ENCODE data around the gene PDSS2. TPM values are rescaled to one million over a fixed set of nuclear protein-coding genes. Genes with fewer than 3 reads are reported as not detected.

The PDSS2 gene
- total RNA-seq, 1 donor from 2014 or later, result 14.9 TPM

GRCh38 chr6:107441682-107442081 lies 17.7 kb downstream of the PDSS2 start:
- Mint-ChIP-seq H3K4me3 (no peak overlapping the region), H3K9me3 (peaks cover under 1% of the 10 kb centered on the region), H3K36me3 (ENCODE audit: low read depth) (peaks cover 9% of the 10 kb centered on the region), H3K4me1 (peaks cover 17% of the 10 kb centered on the region), H3K27me3 (ENCODE audit: low read depth) (no peaks in the 10 kb centered on the region), H3K27ac (ENCODE audit: unreplicated experiment) (no peak overlapping the region)
- TF ChIP-seq CTCF (conservative IDR thresholded peaks at IDR 0.05), result no peak
- DNase-seq (ENCODE audit: low read depth, low spot score), result no peak

GRCh38 chr6:107440936-107441335 lies 18.4 kb downstream of the PDSS2 start:
- no peak for DNase-seq (ENCODE audit: low read depth, low spot score)
- Mint-ChIP-seq H3K27me3 (ENCODE audit: low read depth) (no peaks in the 10 kb centered on the region), H3K9me3 (no peaks in the 10 kb centered on the region), H3K36me3 (ENCODE audit: low read depth) (peaks cover 5% of the 10 kb centered on the region), H3K4me1 (peaks cover 17% of the 10 kb centered on the region), H3K4me3 (no peak overlapping the region), H3K27ac (ENCODE audit: unreplicated experiment) (no peak overlapping the region)
- TF ChIP-seq CTCF (conservative IDR thresholded peaks at IDR 0.05), result no peak

GRCh38 chr6:107439406-107439805 lies 20.0 kb downstream of the PDSS2 start:
- Mint-ChIP-seq H3K4me3 (no peak overlapping the region), H3K36me3 (ENCODE audit: low read depth) (no peaks in the 10 kb centered on the region), H3K27me3 (ENCODE audit: low read depth) (no peaks in the 10 kb centered on the region), H3K9me3 (no peaks in the 10 kb centered on the region), H3K27ac (ENCODE audit: unreplicated experiment) (no peak overlapping the region), H3K4me1 (peaks cover 17% of the 10 kb centered on the region)
- no peak for TF ChIP-seq CTCF (conservative IDR thresholded peaks at IDR 0.05)
- DNase-seq (ENCODE audit: low read depth, low spot score), result no peak

- peaks cover 8% of the 10 kb centered on the region for H3K36me3 Mint-ChIP-seq (ENCODE audit: low read depth)
- no peak for DNase-seq (ENCODE audit: low read depth, low spot score)
- H3K27me3 Mint-ChIP-seq (ENCODE audit: low read depth), result no peaks in the 10 kb centered on the region
- no peak overlapping the region for H3K4me3 Mint-ChIP-seq
- H3K9me3 Mint-ChIP-seq, result peaks cover 5% of the 10 kb centered on the region
- peaks cover 6% of the 10 kb centered on the region for H3K4me1 Mint-ChIP-seq
- TF ChIP-seq CTCF (conservative IDR thresholded peaks at IDR 0.05), result no peak
- H3K27ac Mint-ChIP-seq (ENCODE audit: unreplicated experiment), result no peak overlapping the region
These were observed 21.7 kb downstream of the PDSS2 start for GRCh38 chr6:107437691-107438090.

GRCh38 chr6:107436881-107437280 lies 22.5 kb downstream of the PDSS2 start:
- no peak for TF ChIP-seq CTCF (conservative IDR thresholded peaks at IDR 0.05)
- Mint-ChIP-seq H3K9me3 (peaks cover 6% of the 10 kb centered on the region), H3K36me3 (ENCODE audit: low read depth) (peaks cover 9% of the 10 kb centered on the region), H3K4me3 (no peak overlapping the region), H3K27ac (ENCODE audit: unreplicated experiment) (no peak overlapping the region), H3K27me3 (ENCODE audit: low read depth) (no peaks in the 10 kb centered on the region), H3K4me1 (peaks cover 5% of the 10 kb centered on the region)
- no peak for DNase-seq (ENCODE audit: low read depth, low spot score)

- Mint-ChIP-seq H3K27ac (ENCODE audit: unreplicated experiment) (no peak overlapping the region), H3K27me3 (ENCODE audit: low read depth) (no peaks in the 10 kb centered on the region), H3K9me3 (peaks cover 6% of the 10 kb centered on the region), H3K4me1 (no peaks in the 10 kb centered on the region), H3K4me3 (no peak overlapping the region), H3K36me3 (ENCODE audit: low read depth) (peaks cover 9% of the 10 kb centered on the region)
- DNase-seq (ENCODE audit: low read depth, low spot score), result no peak
- no peak for TF ChIP-seq CTCF (conservative IDR thresholded peaks at IDR 0.05)
These were observed 23.6 kb downstream of the PDSS2 start for GRCh38 chr6:107435798-107436197.

Measured in neural crest cell (in vitro differentiated cells).